HK-2 (cell line): Measurements from ENCODE around the gene GLIS1.
A peak's percentile ranks its signal among the peaks of the same experiment; 100 is the strongest.

Experiments
- DNase-seq: peaks from one replicate; pipeline ENCODE4 v3.0.0-alpha.2; 2018; ENCODE audit not compliant: unreplicated experiment

The GLIS1 gene

DNA sequence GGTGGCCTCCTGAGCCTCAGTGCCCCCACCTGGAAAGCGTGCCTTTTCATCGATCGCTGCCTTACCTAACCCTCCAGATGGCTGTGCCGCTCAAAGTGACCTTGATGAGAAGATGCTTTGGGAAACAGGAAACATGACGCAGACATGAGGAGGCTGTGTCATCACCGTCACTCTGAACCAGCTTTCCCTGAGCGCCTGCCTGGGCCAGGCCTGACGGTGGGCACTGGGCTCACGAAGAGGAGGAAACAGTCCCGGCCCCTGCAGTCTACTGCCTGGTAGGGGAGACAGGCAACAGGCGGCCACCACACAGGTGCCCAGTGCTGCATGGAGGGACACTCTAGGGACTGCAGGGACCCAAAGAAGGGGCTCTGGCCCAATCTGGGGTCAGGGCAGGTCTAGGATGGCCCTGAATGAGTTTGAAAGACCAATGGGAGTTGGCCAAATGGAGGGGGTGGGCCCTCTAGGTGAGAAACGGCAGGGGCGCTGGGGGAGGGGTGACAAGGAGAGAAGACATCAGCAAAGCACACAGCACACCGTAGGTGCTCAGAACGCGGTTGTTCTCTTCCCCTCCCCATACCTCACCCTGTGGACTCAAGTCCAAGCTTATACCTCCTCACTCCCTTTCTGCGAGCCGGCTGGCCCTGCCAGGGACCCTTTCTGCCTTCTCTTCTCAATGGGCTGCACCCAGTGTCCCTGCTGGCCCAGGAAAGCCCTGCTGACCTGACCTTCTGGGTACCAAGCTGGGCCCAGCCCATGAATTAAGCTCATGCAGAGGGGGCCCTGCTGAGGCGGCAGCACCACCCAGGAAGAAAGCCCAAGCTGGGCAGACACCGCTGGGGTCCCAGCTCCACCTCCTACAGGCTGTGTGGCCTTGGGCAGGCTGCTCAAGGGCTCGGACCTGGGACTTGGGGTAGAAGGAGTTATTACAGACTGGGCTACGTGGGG is 44.9 kb downstream of the GLIS1 start:
- no peak for DNase-seq

DNA sequence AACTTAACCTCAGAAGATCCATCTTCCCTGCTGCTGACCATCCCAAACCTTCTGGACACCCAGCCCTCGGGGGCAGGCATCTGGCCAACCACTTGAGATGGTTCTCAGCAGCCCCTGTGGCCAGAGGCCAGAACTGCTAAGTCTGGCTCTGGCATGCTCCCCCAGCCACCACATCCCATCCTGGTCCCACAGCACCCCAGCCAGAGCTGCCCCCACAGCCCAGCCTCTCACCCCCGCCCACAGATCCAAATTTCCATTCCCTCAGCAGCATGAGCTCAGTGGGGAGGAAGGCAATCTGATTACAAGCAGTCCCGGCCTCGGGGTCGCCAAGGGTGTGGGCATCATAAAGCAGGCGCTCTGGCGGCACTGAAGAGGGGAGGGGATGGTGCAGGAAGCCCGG is 45.6 kb downstream of the GLIS1 start:
- no peak for DNase-seq

DNA sequence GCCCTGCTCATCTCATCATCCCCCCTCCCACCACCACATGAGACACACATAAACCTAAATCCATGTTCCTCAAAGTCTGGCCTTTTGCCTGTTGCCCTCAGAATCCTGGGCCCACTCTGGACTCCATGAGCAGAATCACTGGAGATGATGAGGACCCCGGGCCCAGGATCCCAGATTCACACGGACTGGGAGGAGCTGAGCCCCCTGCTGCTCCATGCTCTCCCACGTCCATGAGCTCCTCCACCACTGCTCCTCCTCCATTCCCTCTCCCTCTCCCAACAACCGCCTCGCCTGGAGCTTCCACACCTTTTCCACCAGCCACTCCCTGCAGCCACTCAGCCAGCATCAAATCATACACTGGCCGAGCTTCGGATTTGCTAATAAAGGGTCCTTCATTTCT is 47.6 kb downstream of the GLIS1 start:
- no peak for DNase-seq

DNA sequence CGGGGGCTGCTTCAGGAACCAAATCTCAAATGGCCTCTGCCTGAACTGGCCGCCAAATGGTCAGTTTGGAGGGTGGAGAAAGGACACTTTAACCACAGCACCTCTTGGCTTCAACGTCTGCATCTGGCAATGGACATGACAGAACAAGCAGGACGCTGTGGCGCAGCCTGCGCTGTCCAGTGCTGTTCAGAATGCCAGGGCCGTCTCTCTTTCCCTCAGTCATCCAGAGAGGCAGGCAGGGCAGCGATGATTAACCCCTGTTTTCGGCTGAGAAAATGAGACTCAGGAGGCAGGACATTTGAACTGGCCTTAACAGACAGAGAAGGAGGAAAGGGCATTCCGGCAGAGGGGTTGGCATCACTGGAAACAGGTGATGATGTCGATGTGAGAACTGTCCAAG is 48.6 kb downstream of the GLIS1 start:
- DNase-seq, result no peak

DNA sequence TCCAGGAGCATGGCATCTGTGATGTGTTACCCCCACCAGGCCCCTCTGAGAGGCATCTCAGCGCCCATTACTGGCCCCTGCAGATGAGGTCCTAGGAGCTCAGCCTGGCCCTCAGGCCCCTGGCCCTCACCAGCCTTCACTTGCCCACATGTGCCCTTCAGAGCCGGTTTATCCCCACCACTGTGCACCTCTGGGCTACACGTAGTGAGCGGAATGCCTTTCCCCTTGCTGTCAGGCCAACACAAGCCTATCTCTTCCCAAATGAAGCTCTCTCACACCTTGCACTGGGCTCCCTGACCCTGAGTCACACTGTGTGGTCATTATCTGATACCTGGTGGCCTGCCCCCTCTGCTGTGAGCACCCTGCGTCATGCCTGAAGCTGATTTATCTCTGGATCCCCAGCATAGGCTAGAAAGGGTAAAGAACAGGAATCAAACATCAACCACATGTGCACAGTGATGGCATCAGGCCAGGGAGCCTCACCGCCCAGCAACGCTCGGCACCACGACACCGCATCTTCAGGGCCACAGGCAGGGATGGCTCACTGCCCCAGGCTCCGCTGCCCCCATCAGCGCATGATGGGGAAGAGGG is 49.1 kb downstream of the GLIS1 start:
- DNase-seq, result no peak

DNA sequence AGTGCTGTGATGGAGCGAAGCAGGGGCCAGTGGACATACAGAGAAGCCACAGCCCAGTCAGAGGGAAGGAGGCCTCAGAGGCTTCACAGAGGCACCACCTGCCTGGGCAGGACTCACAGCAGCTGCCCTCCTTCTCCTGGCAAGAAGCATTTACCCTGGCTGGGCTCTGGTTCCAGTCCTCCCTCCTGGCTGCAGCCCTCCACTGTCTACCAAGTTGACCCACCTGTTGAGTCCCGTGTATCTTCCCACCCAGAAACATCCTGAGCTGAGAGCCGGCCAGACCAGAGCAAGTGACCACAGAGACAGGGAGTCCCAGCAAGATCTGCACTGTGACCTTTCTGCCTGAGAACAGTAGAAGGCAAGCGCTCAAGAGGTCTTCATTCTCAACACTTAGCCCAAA is 49.7 kb downstream of the GLIS1 start:
- no peak for DNase-seq

DNA sequence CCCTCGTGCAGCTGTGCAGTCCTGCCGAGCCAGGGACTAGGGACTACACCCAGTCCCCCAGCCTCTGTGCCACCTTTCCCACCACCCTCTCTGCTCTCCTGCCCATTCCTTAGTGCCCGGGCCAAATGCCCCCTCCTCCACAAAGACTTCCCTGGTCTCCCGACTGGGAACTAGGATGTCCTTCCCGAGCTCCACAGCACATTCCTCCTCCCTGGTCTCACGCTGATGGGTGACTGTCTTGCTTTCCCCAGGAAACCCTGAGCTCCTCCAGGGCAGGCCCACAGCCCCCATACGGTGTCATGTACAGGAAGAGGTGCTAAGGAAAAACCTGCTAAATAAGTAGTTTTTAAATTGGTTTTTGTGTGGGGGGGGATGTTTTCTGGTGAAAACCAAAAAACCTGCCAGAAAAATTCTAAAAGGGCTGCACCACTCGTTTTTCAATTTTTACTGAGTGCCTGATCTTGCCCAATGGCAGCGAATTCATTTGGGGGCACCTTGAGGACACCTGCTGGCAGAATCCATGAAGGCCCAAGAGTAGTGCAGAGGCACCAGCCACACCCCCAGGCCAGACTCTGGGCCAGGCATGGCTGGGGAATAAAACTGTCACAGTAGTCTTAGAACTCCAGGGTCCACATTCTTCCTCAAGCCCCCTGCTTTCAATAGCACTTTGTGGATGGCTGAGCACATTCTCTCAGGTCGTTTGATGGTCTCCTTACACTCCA is 50.4 kb downstream of the GLIS1 start:
- DNase-seq, result no peak

DNA sequence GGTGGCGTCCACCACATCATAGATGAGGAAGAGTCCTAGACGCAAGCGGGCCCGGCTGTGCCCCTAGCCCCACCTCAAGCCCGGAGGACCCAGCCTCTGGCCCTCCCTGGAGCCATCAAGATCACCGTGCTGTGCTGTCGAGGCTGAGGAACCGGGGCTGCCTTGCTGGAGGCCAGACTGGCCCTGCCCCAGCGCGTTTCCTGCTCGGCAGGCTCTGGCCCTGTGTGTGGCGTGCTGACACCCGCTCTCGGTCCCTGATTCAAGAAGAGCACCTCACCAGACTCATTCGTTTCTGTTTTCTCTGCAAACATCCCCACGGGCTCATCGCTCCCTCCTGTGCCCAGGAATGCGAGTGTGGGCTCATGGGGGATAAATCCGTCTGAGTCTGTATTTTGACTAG is 51.1 kb downstream of the GLIS1 start:
- DNase-seq, result no peak

DNA sequence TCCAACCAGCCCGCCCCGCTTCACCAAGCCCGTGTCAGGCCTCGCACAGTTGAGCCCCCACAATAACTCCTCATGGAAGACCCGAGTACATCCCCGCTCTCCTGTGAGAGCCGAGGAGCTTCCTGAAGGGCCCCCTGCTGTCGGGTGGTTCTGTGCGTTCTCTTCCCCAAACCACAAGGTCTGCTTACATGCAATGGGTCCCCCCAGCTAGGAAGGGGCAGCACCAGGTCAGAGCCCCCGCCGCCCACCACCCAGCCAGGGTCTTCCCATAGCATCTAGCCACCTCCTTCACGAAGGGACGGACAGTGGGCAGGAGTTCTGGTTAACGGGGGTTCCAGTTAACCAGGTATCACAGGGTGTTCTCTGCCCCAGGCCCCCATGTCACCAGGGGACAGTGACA is 51.5 kb downstream of the GLIS1 start:
- DNase-seq, result no peak

DNA sequence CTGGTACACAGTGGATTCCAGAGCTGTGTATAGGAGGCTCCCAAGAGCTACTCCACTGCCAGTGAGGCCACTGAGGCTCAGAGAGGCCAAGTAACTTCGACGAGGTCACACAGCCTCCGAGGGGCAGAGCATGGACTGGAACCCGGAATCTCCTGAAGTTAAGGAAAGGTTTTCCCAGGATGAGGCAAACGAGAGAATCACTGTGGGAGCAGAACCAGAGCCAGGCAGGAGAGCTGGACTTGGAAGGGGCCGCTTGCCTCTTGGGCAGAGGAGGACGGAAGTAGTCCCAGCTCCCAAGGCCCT is 52.0 kb downstream of the GLIS1 start:
- no peak for DNase-seq

DNA sequence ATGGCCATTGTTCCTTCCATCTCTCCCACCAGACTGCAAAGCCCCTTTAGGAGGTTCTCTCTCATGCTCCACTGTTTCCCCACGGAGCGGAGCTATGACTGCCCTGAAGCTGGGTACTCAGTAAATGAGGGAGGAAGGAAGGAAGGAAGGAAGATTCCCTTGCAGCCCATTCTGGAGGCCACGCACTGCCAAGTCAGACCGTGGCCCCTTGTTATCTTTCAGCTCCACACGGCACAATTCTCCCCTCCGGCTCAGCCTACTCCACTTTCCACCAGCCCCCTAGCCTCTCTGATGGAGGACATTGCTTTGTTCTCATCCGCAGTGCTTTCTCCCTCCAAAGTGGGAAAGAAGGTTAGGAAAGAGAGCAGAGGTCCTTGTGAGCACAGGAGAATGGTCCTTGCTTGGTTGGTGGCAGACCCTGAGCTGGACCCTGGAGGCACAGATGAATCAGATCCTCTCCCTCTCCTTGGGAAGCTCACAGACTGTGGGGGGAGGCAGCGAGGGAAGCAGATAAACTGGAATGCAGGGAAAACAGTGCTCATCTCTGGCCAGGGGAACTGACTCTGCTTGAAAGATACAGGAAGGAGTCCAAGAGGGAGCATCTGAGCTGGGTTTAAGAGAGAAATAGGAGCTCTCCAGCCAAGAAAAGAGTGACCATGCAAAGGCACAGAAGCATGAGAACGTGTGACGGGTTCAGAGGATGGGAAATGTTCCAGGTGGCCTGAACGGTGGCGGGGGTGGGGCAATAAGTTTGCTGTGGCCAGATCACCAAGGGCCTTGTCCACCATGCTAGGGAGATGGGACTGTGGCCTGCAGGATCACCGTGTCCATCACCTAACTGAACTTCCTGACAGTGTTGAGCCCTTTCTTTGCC is 52.6 kb downstream of the GLIS1 start:
- DNase-seq, result no peak

DNA sequence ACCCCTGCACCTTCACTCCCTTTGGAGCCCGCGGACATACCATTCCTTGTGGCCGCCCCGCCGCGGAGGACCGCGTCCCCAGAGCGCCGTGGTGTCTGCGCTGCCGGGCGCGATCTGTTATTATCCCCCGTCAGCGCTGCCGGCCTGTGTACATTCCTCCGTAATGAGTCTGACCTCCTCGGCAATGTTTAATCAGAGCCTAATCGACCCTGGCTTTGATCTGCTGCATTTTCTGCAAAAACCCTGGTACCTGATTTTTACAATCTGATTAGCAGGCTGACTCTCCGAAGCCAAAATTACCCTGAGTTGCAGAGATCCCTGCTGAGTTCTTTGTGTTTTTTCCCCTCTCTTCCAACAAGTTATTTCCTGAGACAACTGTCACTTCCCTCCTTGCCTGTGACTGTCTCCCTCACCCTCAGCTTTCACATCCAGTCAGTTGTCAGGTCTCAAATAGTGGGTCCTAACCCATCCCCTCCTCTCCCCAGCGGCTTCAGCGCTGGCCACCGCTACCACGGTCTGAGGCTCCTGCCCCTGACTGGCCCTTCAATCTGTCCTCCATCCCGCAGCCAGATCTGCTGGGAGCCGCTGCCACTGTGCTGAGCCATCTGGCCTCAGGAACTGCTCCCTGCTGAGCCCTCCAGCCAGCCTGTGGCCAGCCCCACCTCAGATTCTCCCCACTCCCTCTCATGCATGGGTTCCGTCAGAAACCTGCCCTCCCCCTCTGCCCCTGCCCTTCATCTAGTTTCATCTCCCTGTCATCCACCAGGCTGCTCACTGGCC is 53.5 kb downstream of the GLIS1 start:
- peak; percentile 66 for DNase-seq

DNA sequence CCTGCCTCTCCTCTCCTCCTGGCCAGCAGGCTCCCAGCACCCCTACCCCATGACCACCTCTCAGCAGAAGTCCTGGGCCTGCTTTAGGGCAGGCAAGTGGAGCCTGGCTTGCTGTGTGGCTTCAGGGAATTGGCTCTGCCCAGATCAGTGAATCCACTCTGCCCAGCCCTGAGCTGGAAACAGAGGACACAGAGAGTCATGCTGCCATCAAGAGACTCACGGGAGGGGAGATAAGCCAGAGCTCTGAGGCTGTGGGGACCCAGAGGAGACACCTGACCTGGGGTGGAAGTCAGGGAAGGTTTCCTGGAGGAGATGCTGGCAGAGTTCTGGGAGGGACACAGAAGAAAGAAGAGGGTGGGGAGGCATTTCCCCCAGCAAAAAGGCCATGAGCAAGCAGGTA is 54.2 kb downstream of the GLIS1 start:
- DNase-seq, result no peak

DNA sequence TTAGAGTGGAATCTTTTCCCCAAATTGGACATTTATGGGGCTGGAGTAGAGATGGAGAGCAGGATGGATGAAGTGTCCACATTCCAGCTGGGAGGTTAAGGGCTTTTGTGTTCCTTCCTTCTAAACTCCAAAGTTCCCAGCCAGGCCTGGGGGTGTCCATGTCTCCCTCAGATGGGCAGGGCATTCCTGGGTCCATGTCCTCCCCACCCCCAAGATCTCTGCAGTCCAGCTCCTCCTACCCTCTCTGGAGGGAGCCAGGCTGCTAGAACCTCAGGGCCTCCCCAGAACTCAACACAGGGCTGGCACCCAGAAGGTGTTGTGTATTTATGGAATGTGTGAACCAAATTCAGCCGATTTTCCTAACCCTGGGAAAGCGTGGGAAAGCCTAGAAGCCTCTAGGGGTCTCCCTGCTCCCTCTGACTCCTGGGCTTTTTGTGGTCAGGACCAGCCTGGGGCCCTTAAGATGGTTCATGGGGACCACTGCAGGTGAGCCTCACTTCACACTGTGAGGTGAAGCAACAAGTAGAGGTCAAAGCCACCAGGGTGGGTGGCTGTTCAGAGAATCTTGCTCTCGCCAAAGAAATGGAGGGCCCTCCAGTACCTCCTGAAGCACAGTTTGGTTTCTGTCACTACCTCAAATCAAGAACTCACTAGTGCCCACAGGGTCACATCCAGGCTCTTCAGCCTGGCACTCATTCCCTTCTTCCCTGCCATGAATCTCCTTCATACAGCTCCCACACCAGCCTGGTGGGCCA is 54.8 kb downstream of the GLIS1 start:
- DNase-seq, result no peak

DNA sequence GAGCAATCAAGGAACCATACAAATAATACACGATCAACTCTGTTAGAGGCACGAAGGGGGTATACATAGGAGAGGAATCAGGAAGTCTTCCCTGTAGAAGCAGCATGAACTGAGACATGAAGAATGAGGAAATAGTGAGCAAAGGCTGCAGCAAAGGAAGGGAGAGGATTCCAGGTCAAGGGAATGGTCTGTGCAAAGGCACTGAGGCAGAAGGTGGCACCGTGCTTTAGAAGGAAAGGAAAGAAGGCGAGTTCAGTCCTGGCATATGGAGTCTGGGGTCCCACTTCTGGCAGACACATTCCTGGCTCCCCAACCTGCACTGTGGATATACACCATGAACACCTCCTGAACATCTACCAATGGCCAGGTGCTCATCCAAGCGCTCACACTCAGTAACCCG is 56.1 kb downstream of the GLIS1 start:
- no peak for DNase-seq

DNA sequence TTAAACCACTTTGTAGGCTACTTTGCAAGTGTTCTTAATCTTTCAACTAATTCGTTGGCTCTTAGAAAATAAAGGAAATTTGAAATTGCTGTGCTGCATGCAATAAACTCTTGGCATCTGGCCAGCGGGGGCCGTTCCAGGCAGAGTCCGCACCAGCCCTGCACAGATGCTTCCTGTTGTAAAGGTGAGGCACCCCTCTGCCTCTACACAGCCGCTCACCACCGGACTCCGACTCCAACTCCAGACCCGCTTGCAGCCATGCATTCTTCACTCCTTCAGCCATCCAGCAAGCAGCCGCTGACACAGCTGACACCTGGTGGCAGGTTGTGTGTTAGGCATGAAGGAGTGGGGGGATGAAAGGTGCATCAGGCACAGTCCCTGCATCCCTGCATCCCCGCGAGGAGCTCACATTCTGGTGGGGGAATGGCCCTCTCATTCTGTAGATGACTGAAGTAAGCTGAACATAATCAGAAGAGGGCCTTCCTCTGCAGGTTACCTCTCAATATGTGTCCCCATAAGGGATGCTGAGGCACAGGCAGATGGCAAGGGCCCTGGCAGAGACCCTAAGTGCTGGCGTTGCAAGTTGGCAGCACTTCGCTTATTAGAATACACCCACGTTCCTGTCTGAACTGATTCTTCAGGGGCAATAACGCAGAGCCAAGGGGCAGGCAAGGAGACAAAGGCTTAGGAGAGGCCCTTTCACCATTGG is 56.8 kb downstream of the GLIS1 start:
- peak; percentile 10 for DNase-seq

DNA sequence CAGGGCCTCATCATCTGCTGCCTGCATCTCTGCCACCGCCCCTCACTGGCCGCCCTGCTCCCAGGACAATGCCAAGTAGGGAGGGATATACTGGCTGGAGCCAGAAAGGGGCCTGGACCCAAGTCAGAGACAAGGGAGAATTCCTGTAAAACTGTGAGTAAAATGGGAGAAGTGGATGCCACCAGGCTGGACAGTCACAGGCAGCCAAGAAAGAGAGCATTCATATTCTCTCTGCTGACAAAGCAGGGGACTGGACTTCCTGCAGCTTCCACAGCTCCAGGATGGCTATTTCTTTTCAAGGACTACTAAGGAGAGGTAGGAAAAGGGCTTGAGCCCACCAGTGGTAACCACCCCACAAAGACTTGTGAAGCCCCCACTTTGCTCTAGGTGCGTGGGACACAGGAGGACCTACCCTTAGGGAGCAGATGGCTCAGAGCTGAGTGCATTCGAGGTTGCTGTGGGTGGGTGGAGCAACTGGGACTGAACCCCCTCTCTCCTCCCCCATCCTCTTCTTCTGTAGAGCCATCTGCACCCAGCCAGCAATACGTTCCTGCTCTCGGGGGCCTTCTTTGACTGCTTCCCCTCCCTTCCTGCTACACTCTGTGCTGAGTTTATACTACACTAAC is 57.5 kb downstream of the GLIS1 start:
- no peak for DNase-seq

DNA sequence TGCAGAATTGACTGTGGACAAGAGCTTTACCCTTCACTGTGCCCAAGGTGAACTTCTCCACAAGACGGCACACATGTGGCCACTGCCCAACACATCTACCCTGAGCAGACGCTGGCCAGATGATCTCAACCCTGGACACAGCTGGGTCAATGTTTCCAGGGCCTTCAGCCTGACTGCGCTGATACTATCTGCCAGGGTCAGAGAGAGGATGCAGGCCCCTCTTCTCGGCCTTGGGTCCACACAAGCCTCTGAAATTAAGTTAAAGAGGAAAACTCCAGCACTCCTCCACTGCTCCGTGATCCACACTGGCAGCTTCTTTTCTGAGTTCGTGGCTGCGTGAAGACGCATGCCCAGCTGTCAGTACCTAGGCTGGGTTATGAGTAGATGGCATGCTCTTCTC is 58.1 kb downstream of the GLIS1 start:
- no peak for DNase-seq
